SU-DHL-6 (cell line): ENCODE data around the gene SMURF2.

Experiments
- H2AFZ ChIP-seq: fragments of 200-600 bp; sonication (generic); 2 replicates; pipeline ENCODE4 v1.6.1; 2014; ENCODE audit warnings: low read depth, mild to moderate bottlenecking, moderate library complexity, mixed read lengths, antibody characterized with exemption, low read length; ENCODE audit not compliant: severe bottlenecking
- H3F3A ChIP-seq: fragments of 200-600 bp; shearing (Covaris generic); 2 replicates; pipeline ENCODE4 v1.6.0; 2016; ENCODE audit warnings: antibody characterized with exemption, mild to moderate bottlenecking; ENCODE audit not compliant: insufficient read depth
- H3K27ac ChIP-seq: fragments of 200-600 bp; sonication (generic); 2 replicates; pipeline ENCODE4 v1.5.1; 2016; ENCODE audit warnings: low read depth, mild to moderate bottlenecking, low read length, moderate library complexity, mixed read lengths
- H3K27me3 ChIP-seq: fragments of 200-600 bp; sonication (generic), shearing (Covaris generic); 2 replicates; pipeline ENCODE4 v1.6.0; 2014; ENCODE audit warnings: mild to moderate bottlenecking, low read length
- H3K36me3 ChIP-seq: fragments of 200-600 bp; sonication (generic); 2 replicates; pipeline ENCODE4 v1.6.1; 2014; ENCODE audit warnings: mild to moderate bottlenecking, low read length, mixed read lengths
- H3K4me2 ChIP-seq: fragments of 300-600, 200-600 bp; shearing (Covaris generic), sonication (generic); 2 replicates; pipeline ENCODE4 v1.6.0; 2014; ENCODE audit warnings: low read length, low read depth, mild to moderate bottlenecking; ENCODE audit not compliant: poor library complexity, severe bottlenecking
- H3K4me3 ChIP-seq: fragments of 200-600 bp; sonication (generic); 2 replicates; pipeline ENCODE4 v1.5.1; 2014; ENCODE audit warnings: antibody characterized with exemption, low read length, mild to moderate bottlenecking, mixed read lengths; ENCODE audit not compliant: insufficient read depth, poor library complexity, severe bottlenecking
- H3K79me2 ChIP-seq: fragments of 200-600 bp; sonication (generic); 2 replicates; pipeline ENCODE4 v1.6.1; 2014; ENCODE audit warnings: mild to moderate bottlenecking, low read length, moderate library complexity; ENCODE audit not compliant: insufficient read depth
- H3K9ac ChIP-seq: fragments of 200-600 bp; sonication (generic); 2 replicates; pipeline ENCODE4 v1.7.0; 2014; ENCODE audit warnings: mild to moderate bottlenecking, low read length
- H3K9me2 ChIP-seq: fragments of 200-600 bp; sonication (generic); replicated peaks from 2 replicates; pipeline ENCODE4 v1.6.1; 2014; ENCODE audit warnings: low read length; ENCODE audit not compliant: insufficient read depth
- H3K9me3 ChIP-seq: fragments of 200-600 bp; sonication (generic); 2 replicates; pipeline ENCODE4 v1.6.1; 2014; ENCODE audit warnings: low read length, mixed read lengths; ENCODE audit not compliant: insufficient read depth
- H4K20me1 ChIP-seq: fragments of 200-600 bp; sonication (generic); 2 replicates; pipeline ENCODE4 v1.6.1; 2014; ENCODE audit warnings: low read depth, mild to moderate bottlenecking, antibody characterized with exemption, low read length, moderate library complexity, mixed read lengths
- CTCF ChIP-seq: fragments of 200-600 bp; sonication (generic); IDR thresholded peaks from one replicate; pipeline ENCODE4 v1.5.1; 2017; ENCODE audit warnings: antibody characterized with exemption, mild to moderate bottlenecking, low read length, moderate library complexity; ENCODE audit not compliant: insufficient read depth, poor library complexity, severe bottlenecking
- EZH2phosphoT487 ChIP-seq: fragments of 200-600 bp; sonication (generic), shearing (Covaris generic); conservative IDR thresholded peaks from 2 replicates; pipeline ENCODE4 v1.6.1; 2018; ENCODE audit warnings: mild to moderate bottlenecking, antibody characterized with exemption, low read length, moderate library complexity, mixed read lengths

SMURF2 gene

GRCh38 chr17:64685705-64686104 is 23.6 kb upstream of the SMURF2 start:
- H3K9me3 ChIP-seq = no peaks in the 10 kb centered on the region
- no peak overlapping the region for H2AFZ ChIP-seq
- no peaks in the 10 kb centered on the region for H3K9me2 ChIP-seq
- no peak overlapping the region for H3K4me3 ChIP-seq
- H4K20me1 ChIP-seq = no peaks in the 10 kb centered on the region
- no peaks in the 10 kb centered on the region for H3K36me3 ChIP-seq
- no peak overlapping the region for H3K4me2 ChIP-seq
- H3K79me2 ChIP-seq = no peaks in the 10 kb centered on the region
- H3F3A ChIP-seq = no peaks in the 10 kb centered on the region
- H3K9ac ChIP-seq = no peak overlapping the region
- H3K27me3 ChIP-seq = no peaks in the 10 kb centered on the region
- TF ChIP-seq CTCF (no peak), EZH2phosphoT487 (no peak)
- no peak overlapping the region for H3K27ac ChIP-seq

GRCh38 chr17:64683796-64684195 is 21.7 kb upstream of the SMURF2 start:
- Histone ChIP-seq H3F3A (no peaks in the 10 kb centered on the region), H3K79me2 (no peaks in the 10 kb centered on the region), H3K9ac (no peak overlapping the region), H3K9me3 (no peaks in the 10 kb centered on the region), H3K9me2 (no peaks in the 10 kb centered on the region), H3K4me2 (no peak overlapping the region), H3K4me3 (no peak overlapping the region), H3K27ac (no peak overlapping the region), H2AFZ (no peak overlapping the region), H3K27me3 (no peaks in the 10 kb centered on the region), H3K36me3 (no peaks in the 10 kb centered on the region), H4K20me1 (no peaks in the 10 kb centered on the region)
- no peak for TF ChIP-seq CTCF
- no peak for TF ChIP-seq EZH2phosphoT487

GRCh38 chr17:64682261-64683181 is 20.4 kb upstream of the SMURF2 start:
- Histone ChIP-seq H2AFZ (no peak overlapping the region), H3K9ac (no peak overlapping the region), H3K4me2 (no peak overlapping the region), H3K27me3 (no peaks in the 10 kb centered on the region), H3K27ac (no peak overlapping the region), H3K9me3 (no peaks in the 10 kb centered on the region), H4K20me1 (no peaks in the 10 kb centered on the region), H3K79me2 (no peaks in the 10 kb centered on the region), H3K9me2 (no peaks in the 10 kb centered on the region), H3K36me3 (no peaks in the 10 kb centered on the region), H3K4me3 (no peak overlapping the region), H3F3A (no peaks in the 10 kb centered on the region)
- TF ChIP-seq EZH2phosphoT487 = no peak
- TF ChIP-seq CTCF = no peak
